ENCODE measurements around the gene ARHGEF37.
A peak's percentile ranks its signal among the peaks of the same experiment; 100 is the strongest.
"Not testable (repeated sequence)": the region's sequence is repeated elsewhere in the genome, so short reads cannot be mapped to it uniquely, and the experiment has no call there.

The ARHGEF37 gene

GRCh38 chr5:149567226-149567625 lies 14.1 kb upstream of the ARHGEF37 start:
- DNase-seq, result no peak

- DNase-seq, result no peak
Measured at GRCh38 chr5:149572170-149572569, 9.1 kb upstream of the ARHGEF37 start.

GRCh38 chr5:149572576-149573231 lies 8.6 kb upstream of the ARHGEF37 start:
- no peak for DNase-seq

- DNase-seq, result no peak
Measured at GRCh38 chr5:149575131-149575530, 6.2 kb upstream of the ARHGEF37 start.

GRCh38 chr5:149576021-149576420 lies 5.3 kb upstream of the ARHGEF37 start:
- DNase-seq, result no peak

- DNase-seq, result peak; percentile 48
Measured at GRCh38 chr5:149578896-149579295, 2.4 kb upstream of the ARHGEF37 start.

- no peak for DNase-seq
Measured at GRCh38 chr5:149580808-149581191, 498 bp upstream of the ARHGEF37 start.

- peak; percentile 66 for DNase-seq
Measured at GRCh38 chr5:149581931-149582768, 852 bp downstream of the ARHGEF37 start.

GRCh38 chr5:149583394-149583793 lies 2.1 kb downstream of the ARHGEF37 start:
- DNase-seq, result peak; percentile 86

- peak; percentile 57 for DNase-seq
Measured at GRCh38 chr5:149584121-149584520, 2.8 kb downstream of the ARHGEF37 start.

GRCh38 chr5:149585910-149586309 lies 4.6 kb downstream of the ARHGEF37 start:
- no peak for DNase-seq

GRCh38 chr5:149586708-149587318 lies 5.5 kb downstream of the ARHGEF37 start:
- DNase-seq, result no peak

GRCh38 chr5:149588936-149589335 lies 7.6 kb downstream of the ARHGEF37 start:
- DNase-seq, result no peak

- DNase-seq, result no peak
Measured at GRCh38 chr5:149593370-149593769, 12.1 kb downstream of the ARHGEF37 start.

GRCh38 chr5:149594206-149594895 lies 13.1 kb downstream of the ARHGEF37 start:
- no peak for DNase-seq

- not testable (repeated sequence) for DNase-seq
Measured at GRCh38 chr5:149595105-149595504, 13.8 kb downstream of the ARHGEF37 start.

GRCh38 chr5:149596712-149597111 lies 15.4 kb downstream of the ARHGEF37 start:
- no peak for DNase-seq

GRCh38 chr5:149597618-149598017 lies 16.3 kb downstream of the ARHGEF37 start:
- DNase-seq, result no peak

- not testable (repeated sequence) for DNase-seq
Measured at GRCh38 chr5:149598234-149598633, 16.9 kb downstream of the ARHGEF37 start.

GRCh38 chr5:149598966-149599365 lies 17.7 kb downstream of the ARHGEF37 start:
- no peak for DNase-seq

GRCh38 chr5:149599375-149599774 lies 18.1 kb downstream of the ARHGEF37 start:
- no peak for DNase-seq

- DNase-seq, result no peak
Measured at GRCh38 chr5:149600932-149601331, 19.6 kb downstream of the ARHGEF37 start.

- DNase-seq, result no peak
Measured at GRCh38 chr5:149603210-149603609, 21.9 kb downstream of the ARHGEF37 start.
